Renal pelvis (tissue), 3 donors: Measurements from ENCODE around the gene TEX101. TPM values are rescaled to one million over a fixed set of nuclear protein-coding genes. Genes with fewer than 3 reads are reported as not detected.

Experiments used
- polyA plus RNA-seq, 3 donors: library from polyadenylated mRNA; unstranded; fragments of 120-200 nt; gene quantifications; one replicate each; pipeline ENCODE4 v1.2.1, GENCODE V29; 2013; ENCODE audit not compliant: insufficient read length in 3 of 3

Gene TEX101
- polyA plus RNA-seq, 3 donors: not detected

Other genes starting within 250 kb of the TEX101 start
- gene PSG5, start 228.4 kb upstream of the TEX101 start, polyA plus RNA-seq: not detected
- not detected for gene PSG4, start 209.3 kb upstream of the TEX101 start, polyA plus RNA-seq
- not detected for gene PSG9, start 145.4 kb upstream of the TEX101 start, polyA plus RNA-seq
- under 1 TPM in 2 of 3 donors, not detected in 1; 0.23 to 0.44 TPM for gene CD177, start 61.2 kb upstream of the TEX101 start, polyA plus RNA-seq
- 1 to 10 TPM; 1.4 to 4.1 (median 2.2) TPM for gene LYPD3, start 50.7 kb downstream of the TEX101 start, polyA plus RNA-seq
- gene PHLDB3, start 89.9 kb downstream of the TEX101 start, polyA plus RNA-seq: 10 to 100 TPM; 10.5 to 10.9 (median 10.7) TPM
- 10 to 100 TPM; 25.5 to 30.8 (median 28.3) TPM for gene ETHE1, start 112.3 kb downstream of the TEX101 start, polyA plus RNA-seq
- 1 to 10 TPM; 2.7 to 3.0 (median 2.9) TPM for gene ZNF575, start 118.3 kb downstream of the TEX101 start, polyA plus RNA-seq
- 10 to 100 TPM; 59.8 to 78.8 (median 71.2) TPM for gene XRCC1, start 160.6 kb downstream of the TEX101 start, polyA plus RNA-seq
- 10 to 100 TPM; 16.1 to 24.2 (median 20.2) TPM for gene PINLYP, start 160.9 kb downstream of the TEX101 start, polyA plus RNA-seq
- 10 to 100 TPM; 12.1 to 21.0 (median 18.3) TPM for gene IRGQ, start 181.2 kb downstream of the TEX101 start, polyA plus RNA-seq
- 10 to 100 TPM; 11.1 to 13.8 (median 12.7) TPM for gene ZNF576, start 181.7 kb downstream of the TEX101 start, polyA plus RNA-seq
- 1 to 10 TPM in 2 of 3 donors, under 1 TPM in 1; 0.48 to 2.5 (median 1.8) TPM for gene SRRM5, start 197.2 kb downstream of the TEX101 start, polyA plus RNA-seq
- gene ZNF428, start 204.7 kb downstream of the TEX101 start, polyA plus RNA-seq: 100 to 1,000 TPM; 107 to 138 (median 127) TPM
- gene CADM4, start 225.0 kb downstream of the TEX101 start, polyA plus RNA-seq: 10 to 100 TPM; 55.2 to 64.2 (median 61.2) TPM